Activated CD8-positive, alpha-beta memory T cell treated with anti-CD3 and anti-CD28 coated beads for 48 hours (primary cell): Measurements from ENCODE around the gene MIPEP.

ENCODE experiments used
- DNase-seq, 3 experiments: peaks; one replicate each; pipeline ENCODE4 v3.0.0-alpha.2; 2020; ENCODE audit warnings: low read depth in 2 of 3, low spot score in 2 of 3

MIPEP gene

GRCh38 chr13:23686948-23687347 is 202.3 kb downstream of the MIPEP start:
- no peak for DNase-seq

GRCh38 chr13:23685416-23685815 is 203.8 kb downstream of the MIPEP start:
- DNase-seq, result no peak

GRCh38 chr13:23684647-23685046 is 204.6 kb downstream of the MIPEP start:
- no peak for DNase-seq

GRCh38 chr13:23683084-23683483 is 206.1 kb downstream of the MIPEP start:
- no peak for DNase-seq

GRCh38 chr13:23680845-23681669 is 208.1 kb downstream of the MIPEP start:
- DNase-seq, result no peak
